HG03175 (cell line): ENCODE results near the gene CNTNAP2.
"Not testable (repeated sequence)": the region's sequence is repeated elsewhere in the genome, so short reads cannot be mapped to it uniquely, and the experiment has no call there.

Experiments used
- ATAC-seq: cut with Tn5 transposase; IDR thresholded peaks from one replicate; pipeline ENCODE4 v1.9.1; 2021; ENCODE audit warnings: mild to moderate bottlenecking, moderate library complexity; ENCODE audit not compliant: unreplicated experiment

Gene CNTNAP2

DNA sequence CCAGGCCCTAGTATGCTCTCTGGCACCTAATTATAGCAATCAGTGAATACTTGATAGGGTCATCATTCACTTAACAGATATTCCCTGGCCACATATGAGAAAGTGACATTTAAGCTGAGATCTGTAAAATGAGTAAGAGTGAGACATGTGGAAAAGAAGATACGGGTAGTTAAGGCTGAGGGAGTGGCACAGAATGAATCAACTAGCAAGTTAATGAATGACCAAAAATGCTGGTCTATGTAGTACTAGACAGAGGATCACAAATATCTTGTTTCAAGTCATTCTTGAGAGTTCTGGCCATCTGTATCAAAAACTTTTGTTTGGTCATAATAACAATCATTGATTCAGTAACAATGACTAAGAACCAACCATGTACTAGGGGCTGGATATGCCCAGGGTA lies 954.9 kb downstream of the CNTNAP2 start:
- ATAC-seq, result no peak

DNA sequence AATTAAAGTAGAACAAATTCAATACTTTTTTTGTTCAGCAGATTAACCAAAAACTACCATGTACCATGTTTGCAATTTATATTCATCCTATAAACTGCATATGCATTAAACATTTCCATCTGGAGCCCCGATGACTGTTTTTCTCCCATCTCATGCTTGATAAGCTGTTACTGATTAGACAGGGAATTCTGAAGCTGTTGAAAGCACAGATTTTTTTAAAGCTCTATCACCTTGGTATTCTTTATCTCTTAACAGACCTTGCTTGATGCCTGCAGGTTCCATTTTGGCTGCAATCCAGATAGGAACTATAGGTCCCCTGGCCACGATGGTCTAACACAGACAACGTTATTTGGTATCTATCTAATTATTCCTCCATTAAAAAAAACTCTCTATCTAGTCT lies 961.7 kb downstream of the CNTNAP2 start:
- no peak for ATAC-seq

DNA sequence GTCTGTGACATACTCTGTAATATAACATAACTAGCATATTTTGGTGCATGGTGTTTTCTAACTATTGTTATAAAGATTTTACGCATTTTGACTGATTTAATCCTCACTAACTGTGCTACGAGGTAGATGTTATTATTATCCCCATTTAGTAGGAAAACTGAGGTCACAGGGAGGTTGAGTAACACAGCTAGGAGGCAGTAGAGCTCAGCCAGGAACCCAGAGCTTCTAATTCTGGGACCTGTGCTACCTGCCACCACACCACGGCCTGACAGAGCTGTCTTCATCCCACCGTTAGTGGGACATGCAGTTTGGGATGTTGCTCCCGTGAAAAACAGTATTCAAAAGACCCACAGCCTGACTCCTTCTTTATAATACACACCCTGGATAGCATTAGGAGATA lies 962.5 kb downstream of the CNTNAP2 start:
- ATAC-seq, result no peak

DNA sequence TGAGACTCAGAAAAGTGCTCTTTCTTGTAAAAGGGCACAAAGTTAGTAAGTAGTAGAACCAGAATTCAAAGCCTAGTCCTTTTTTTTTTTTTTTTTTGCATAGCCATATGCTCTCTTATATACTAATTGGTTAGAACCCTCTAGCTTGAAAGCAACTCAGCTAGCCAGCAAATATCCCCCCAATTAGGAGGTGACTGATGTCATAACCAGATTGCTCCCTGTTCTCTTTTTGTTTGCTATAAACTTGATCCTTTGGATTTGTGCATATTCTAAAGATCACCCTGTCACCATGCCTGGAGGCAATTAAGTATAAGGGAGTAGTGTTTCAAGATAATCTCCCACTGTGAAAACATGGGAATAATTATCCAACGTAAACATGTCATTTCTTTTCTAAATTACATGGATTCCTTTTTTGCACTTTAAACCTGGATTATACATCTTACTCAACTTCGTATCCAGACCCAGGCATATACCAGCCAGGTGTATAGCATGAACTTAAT lies 963.4 kb downstream of the CNTNAP2 start:
- ATAC-seq, result no peak

DNA sequence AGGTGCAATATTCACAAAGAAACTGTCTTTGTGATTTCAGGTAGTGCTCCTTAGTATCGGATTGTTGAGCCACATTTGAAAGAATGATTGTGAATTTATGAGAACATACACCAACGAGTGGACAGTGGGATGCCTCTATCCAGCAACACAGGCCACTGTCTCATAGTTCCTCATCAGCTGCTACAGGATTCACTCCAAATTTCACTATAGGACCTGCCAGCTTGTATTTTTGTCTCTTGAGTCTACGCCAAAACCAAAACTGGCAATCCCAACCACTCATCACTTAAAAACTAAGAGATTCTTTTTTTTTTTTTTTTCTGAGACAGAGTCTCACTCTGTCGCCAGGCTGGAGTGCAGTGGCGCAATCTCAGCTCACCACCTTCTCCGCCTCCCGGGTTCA lies 964.5 kb downstream of the CNTNAP2 start:
- ATAC-seq, result no peak

DNA sequence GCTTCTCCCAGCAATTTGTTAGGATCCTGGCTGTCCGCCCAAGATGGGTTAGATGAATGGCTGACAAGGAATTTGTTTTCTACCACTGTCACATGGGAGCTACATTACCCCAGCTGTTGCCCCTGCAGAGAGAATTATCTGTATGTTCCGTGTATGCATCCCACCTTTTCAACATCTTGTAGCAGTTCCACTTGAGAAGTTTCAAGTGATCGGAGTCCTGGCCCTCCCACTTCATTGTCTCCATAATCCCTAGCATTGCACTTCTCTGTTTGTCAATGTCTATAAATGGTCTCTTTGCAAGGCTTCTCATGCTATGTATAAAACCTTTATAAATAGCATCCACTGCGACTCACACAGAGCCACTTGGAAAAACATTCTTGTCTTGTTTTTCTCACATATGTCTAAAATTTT lies 972.5 kb downstream of the CNTNAP2 start:
- no peak for ATAC-seq

DNA sequence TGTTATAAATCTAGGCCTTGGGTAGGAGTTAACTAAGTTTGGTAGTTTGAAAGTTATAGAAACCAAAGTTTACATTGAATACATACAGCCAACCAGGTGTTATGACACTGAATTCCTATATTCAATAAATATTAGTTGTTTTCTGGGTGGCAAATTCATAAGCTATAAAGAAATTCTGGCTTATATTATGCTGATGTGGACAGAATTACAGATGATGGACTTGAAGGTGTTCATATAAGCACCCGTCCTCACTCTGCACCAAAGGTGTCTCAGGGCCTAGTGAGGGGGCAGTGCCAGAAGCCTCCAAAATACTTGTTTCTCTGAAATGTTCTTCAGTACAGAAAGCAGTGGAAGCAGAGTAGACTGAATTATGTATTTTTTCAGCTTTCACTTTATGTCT lies 973.0 kb downstream of the CNTNAP2 start:
- no peak for ATAC-seq

DNA sequence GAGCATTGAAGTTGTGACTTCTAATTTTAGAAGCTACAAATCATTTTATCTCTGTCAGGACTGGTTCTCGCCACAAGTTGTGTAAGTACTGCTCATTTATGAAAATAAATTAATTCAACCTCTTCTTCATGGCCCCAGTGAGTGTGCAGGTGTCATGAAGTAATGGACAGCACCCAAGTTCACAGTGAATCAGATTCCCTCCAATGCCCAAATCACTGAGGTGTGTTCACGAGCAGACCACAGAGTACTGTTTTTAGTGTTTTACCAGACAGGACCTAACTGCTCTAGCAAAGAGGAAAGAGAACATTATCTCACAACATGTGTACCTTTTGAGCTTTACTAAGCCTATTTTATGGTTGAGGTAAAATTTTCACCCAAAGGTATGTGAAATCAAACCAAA lies 980.0 kb downstream of the CNTNAP2 start:
- no peak for ATAC-seq

DNA sequence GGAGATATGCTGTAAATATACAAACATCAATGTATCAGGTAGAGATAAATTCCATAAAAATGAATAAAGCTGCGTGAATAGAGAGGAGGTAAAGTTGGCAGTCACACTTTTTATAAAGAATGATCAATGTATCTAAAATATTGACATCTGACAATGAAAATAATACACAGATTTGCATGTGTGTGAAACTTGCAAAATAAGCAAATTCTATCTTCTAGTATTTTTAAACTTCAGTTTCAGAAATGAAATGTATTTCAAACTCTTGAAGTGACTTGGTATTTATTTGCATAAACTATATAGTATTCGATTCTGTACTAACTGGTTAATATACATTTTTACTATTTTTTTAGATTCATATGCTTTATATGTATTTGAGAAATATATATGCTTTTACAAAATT lies 986.6 kb downstream of the CNTNAP2 start:
- ATAC-seq, result no peak

DNA sequence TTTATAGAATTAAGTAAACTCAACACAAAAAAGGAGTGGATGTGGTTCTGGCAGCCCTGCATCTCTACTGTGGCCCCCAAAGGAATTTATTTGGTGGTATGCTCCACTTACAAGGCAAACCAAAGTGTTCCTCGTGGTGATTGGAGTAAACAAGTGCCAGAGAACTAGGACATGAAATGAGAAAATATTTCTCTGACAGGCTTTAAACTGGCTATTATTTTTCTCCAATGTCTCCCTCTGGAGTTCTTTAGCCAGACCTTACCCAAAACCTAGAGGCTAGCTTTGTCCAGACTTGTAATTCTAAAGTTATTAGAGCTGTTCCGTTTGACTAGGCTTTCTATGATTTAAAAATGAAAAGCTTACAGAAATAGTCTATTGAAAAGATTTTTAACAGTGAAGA lies 990.1 kb downstream of the CNTNAP2 start:
- no peak for ATAC-seq

DNA sequence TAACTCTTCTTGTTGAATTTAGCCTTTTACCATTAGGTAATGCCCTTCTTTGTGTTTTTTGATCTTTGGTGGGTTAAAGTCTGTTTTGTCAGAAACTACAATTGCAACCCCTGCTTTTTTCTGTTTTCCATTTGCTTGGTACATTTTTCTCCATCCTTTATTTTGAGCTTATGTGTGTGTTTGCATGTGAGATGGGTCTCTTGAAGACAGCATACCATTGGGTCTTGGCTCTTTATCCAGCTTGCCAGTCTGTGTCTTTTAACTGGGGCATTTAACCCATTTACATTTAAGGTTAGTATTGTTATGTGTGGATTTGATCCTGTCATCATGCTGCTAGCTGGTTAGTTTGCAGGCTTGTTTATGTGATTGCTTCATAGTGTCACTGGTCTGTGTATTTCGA lies 997.9 kb downstream of the CNTNAP2 start:
- ATAC-seq, result not testable (repeated sequence)

DNA sequence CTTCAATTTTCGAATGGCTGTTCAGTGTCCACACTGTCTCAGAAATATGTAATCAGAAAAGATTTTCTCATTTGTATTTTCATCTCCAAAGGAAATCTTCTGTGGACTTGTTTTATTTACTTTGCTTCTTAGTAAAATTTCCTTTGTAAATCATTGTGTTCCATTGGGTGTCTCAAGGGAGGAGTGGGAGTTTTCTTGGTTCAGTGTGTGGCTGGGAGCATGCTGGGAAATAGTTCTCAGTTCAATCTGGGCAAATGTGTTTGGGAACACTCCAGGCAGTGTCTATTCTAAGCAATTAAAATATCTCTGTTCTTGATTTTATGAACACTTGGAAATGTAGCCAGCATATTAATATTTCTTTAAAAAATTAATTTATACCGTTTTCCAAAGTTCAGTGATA lies 1019.8 kb downstream of the CNTNAP2 start:
- ATAC-seq, result no peak

DNA sequence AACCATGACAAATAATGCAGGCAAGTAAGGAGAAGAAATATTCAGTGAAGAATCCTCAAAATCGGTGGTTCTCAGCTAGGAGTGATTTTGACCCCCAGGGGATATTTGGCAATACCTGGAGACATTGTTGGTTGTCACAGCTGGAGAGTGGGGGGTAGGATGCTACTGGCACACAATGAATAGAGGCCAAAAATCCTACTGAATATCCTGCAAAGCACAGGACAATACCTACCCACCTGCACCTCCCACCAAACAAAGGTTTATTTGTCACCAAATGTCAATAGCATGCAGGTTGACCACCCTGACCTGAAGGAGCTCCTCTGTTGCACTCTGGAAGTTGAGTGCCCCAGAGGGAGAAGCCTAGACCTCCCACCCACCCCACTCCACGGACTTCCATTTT lies 1028.6 kb downstream of the CNTNAP2 start:
- ATAC-seq, result no peak

DNA sequence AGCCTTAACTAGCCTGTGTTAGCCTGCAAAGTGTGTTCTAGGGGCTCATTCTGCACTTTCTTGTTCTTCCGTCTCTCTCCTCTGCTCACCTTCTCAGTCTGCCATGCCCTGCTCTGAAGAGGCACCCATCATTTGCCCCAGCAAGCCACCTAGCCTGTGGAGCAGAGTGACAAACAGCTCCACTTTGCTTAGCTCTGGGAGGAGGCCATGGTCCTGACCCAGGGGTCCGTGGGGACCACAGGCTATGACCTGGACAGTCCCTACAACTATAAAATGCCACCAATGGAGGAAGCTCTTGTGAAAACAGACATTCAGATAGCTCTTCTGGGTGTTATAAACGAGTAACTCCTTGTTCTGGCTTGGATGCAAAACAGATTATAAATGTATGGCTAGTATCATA lies 1029.6 kb downstream of the CNTNAP2 start:
- ATAC-seq, result no peak

DNA sequence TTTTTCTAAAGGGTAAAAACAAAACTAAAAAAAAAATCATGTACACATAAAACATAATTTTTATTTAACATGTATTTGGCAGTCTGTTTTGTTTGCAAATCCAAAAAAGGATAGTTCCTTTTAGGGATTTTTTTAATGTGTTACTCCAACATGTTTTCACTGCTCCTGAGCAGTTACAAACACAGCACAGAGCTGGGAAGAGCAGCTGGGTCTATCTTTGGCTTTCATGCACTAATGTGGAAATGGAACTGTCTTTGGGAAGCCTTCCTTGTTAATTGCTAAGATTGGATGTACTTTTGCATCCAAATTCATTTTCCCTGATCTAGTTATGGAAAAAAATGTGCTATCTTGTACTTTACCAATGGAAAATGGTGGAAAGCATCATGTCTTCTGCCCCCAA lies 1035.1 kb downstream of the CNTNAP2 start:
- no peak for ATAC-seq

DNA sequence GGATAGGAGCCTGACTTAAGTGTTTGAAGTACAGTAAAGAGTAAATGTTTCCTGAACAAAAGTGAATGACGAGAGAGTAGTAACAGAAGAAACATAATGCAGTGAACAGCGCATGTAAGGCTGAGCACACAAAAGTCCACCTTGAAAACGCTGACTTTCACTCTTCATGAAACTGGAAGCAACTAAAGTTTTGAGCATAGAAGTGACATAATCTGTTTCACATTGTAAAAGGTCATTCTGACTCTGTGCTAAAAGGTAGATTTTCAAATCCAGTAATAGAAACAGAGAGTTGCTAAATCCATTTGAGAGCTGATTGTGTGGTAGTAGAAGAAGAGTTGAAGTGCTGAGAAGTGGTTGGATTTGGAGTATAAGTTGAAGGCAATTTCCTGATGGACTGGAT lies 1037.0 kb downstream of the CNTNAP2 start:
- ATAC-seq, result no peak

DNA sequence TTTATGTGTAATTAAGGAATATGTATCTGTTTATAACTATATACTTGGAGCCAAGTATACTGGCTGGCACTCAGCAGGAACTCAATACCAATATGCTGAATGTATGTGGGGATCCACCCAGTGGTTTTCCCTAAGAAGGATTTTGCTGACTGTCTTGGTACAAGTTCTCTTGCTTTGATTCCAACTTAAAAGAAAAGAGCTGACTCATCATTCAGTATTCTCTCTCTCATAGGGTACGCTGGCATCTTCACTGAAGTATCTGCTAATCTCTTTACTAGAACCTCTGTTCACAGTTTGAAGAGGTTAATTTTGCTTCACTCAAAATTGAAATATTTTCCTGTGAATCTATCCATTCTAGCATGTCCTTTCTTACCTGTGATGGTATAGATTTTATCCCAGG lies 1044.8 kb downstream of the CNTNAP2 start:
- ATAC-seq, result no peak

DNA sequence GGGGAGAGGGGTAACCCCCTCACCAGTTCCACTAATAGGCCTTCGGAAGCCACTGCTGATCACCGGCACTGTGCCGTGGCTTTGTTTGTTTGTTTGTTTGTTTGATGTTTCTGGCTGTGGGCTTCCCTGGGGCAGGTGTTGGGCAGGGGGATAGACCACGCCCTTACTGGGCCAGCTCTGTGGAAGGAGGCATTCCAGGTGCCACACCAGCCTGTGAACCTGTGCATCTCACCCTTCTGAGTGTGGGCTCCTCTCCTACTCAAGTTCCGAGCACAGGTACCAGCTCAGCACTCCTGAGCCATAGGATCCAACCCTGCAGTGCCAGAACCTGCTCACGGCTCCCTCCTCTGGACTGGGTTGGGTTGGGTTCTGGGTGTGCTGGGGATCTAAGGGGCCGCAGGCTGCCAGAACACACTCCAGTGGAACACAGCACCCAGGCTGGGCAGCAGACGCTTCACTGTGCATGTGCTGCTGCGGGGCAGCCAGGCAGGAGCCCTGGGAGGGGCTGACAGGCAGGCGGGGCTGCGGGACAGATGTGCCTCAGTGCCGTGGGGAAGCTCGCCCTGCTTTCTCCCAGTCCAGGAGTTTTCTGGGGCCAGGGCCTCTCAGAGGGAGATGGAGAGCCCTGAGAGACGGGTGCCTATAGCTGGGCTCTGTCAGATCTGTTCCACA lies 1053.9 kb downstream of the CNTNAP2 start:
- no peak for ATAC-seq

DNA sequence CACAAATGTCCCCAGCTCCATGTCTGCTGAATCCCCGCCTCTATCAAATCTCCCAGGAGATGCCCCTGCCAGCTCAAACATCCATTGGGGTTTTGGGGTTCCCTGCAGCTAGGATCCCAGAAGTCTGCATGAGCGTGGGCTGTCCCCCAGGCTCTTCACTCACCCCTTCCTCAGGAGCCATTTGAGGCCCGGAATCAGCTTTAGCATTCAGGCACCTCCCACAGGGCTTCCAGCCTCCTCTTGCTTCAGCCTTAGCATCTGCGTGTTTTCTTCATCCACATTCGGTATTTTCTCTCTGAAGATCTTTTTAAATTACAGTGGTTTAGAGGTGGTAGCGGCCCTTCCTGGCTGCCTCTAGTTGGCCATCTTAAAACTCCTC lies 1054.4 kb downstream of the CNTNAP2 start:
- no peak for ATAC-seq

DNA sequence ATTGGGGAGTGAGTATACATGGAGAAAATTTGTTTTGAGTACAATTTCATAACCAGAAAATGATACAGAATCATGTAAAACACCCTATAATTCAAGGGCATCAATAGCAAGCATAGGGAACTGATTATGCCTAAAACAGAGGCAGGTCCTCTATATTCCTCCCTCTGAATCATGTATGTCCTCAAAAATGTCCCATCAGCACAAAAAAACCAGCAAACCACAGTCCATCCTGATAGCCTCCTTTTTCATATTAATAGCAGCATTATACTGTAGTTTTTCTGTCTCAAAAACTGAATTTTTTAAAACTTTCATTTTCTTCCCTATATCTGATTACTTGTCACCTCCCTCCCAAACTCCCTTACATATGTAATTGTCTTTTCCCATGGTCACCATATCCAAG lies 1057.3 kb downstream of the CNTNAP2 start:
- no peak for ATAC-seq

DNA sequence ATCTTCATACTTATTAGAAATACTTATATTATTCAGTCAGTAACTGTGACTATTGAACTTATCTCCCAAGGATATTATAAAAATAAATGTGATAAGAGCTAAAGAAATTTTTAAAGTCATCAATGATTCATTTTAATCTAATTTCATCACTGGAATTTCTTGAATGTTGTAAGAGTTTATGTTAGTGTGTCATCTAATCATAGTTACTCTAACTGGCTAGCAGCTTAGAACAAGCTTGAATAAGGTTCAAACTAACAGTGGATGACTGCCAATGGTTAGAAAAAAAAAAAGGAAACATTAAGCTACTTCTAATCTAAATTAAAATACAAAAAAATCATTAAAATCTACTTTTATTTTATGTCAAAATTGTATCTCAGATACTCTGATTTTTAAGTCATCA lies 1066.3 kb downstream of the CNTNAP2 start:
- ATAC-seq, result no peak

DNA sequence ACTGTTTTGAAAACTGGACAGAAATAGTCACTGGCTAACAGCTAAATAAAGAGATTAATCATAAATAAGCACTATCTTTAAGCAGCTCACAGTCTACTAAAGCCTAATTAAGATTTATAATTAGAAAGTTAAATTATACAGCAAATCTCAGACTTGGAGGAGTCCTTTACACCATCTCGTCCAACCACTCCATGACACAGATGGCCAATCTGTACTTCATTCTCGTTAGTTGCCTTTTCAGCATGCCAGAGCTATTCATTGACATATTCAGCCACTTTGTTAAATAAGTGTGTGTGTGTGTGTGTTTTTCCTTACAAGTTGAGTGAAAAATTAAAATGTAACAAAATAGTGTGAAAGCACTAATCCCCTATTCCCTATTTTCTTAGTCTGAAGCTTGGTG lies 1066.7 kb downstream of the CNTNAP2 start:
- ATAC-seq, result no peak

DNA sequence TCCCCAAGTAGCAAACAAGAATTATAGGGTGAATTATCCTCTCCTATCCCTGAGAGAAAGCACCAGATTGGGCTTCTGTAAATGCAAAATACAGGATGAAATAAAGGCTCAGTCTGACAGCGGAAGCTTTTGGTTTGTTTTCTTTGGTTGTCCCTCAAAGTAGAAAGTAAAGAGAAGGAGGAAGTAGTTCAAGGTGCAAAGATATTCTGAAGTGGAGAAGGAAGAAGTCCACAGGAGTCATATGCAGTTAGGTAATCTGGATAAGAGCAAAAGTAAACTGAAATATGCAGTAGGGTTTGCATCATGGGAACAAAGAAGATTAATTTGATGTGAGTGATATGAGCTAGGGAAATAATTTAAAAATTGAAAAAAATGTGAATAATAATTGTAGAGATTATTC lies 1071.9 kb downstream of the CNTNAP2 start:
- ATAC-seq, result no peak
